GM19438 (cell line): Measurements from ENCODE around the gene CIITA.
"Not testable (repeated sequence)": the region's sequence is repeated elsewhere in the genome, so short reads cannot be mapped to it uniquely, and the experiment has no call there.

ENCODE experiments used
- ATAC-seq: cut with Tn5 transposase; IDR thresholded peaks from one replicate; pipeline ENCODE4 v1.9.1; 2021; ENCODE audit warnings: low read depth; ENCODE audit not compliant: unreplicated experiment

CIITA gene, protein sequence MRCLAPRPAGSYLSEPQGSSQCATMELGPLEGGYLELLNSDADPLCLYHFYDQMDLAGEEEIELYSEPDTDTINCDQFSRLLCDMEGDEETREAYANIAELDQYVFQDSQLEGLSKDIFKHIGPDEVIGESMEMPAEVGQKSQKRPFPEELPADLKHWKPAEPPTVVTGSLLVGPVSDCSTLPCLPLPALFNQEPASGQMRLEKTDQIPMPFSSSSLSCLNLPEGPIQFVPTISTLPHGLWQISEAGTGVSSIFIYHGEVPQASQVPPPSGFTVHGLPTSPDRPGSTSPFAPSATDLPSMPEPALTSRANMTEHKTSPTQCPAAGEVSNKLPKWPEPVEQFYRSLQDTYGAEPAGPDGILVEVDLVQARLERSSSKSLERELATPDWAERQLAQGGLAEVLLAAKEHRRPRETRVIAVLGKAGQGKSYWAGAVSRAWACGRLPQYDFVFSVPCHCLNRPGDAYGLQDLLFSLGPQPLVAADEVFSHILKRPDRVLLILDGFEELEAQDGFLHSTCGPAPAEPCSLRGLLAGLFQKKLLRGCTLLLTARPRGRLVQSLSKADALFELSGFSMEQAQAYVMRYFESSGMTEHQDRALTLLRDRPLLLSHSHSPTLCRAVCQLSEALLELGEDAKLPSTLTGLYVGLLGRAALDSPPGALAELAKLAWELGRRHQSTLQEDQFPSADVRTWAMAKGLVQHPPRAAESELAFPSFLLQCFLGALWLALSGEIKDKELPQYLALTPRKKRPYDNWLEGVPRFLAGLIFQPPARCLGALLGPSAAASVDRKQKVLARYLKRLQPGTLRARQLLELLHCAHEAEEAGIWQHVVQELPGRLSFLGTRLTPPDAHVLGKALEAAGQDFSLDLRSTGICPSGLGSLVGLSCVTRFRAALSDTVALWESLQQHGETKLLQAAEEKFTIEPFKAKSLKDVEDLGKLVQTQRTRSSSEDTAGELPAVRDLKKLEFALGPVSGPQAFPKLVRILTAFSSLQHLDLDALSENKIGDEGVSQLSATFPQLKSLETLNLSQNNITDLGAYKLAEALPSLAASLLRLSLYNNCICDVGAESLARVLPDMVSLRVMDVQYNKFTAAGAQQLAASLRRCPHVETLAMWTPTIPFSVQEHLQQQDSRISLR

DNA sequence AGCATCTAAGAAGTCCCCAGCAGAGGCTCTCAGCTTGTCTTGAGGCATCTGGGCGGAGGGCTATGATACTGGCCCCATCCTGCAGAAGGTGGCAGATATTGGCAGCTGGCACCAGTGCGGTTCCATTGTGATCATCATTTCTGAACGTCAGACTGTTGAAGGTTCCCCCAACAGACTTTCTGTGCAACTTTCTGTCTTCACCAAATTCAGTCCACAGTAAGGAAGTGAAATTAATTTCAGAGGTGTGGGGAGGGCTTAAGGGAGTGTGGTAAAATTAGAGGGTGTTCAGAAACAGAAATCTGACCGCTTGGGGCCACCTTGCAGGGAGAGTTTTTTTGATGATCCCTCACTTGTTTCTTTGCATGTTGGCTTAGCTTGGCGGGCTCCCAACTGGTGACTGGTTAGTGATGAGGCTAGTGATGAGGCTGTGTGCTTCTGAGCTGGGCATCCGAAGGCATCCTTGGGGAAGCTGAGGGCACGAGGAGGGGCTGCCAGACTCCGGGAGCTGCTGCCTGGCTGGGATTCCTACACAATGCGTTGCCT lies at the start of gene CIITA:
CIITA (plus strand) TSS at position 404 of the 543 bp plus-strand sequence; CDS start at position 533, 129 bp downstream.
- peak; percentile 45 for ATAC-seq

DNA sequence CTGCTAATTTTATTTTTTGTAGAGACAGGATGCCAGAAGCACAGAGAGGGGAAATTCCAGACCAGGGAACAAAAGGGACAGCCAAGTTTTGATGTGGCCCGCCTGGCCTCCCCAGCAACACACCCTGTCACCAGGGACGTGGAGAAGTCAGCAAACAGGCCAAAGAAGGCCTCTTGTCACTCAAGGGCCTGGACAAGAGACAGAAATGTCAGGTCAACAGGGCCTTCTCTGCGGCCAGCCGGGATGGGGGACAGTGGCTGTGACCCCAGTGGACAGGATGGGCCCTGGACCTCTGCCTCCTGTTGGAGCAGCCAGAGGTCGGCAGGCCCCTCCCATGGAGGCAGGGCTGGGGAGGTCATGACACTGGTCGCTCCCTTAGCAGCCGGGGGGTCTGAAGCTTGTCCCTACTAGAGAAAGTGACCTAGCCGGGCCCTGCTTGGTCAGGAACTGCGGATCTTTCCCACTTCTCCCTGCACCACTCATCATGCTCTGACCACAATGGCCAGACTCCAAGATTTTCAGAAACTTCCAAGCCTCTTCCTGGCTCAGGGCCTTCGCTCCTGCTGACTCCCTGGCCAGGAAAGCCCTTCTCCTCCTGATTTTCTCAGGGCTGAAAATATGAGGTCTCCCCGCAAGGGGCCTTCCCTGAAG lies 49.2 kb upstream of the CIITA start:
- ATAC-seq = no peak

DNA sequence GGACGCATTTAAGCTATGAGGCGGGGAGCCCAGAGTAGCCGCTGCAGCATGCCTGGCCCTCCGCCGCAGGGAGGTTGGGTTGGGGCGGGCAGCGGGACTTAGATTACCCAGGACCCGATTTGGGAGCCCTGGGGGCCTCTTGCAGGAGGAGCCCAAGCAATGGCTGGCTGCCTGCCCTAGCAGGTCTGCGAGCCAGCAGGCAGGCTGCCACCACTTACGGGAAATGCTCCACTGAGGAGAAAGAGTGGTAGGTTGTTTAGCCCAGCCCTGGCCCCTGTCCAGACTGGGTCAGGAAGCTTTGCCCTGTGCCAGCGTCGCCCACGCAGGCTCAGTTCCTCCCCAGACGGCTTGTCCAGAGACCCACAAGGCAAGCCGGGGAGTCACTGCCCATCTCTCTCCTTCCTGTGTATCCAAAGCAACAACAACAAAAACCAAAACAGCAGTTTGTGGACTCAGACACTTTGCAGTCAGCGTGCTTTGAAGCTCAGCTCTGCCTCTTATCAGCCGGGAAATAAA lies 48.1 kb upstream of the CIITA start:
- ATAC-seq = no peak

DNA sequence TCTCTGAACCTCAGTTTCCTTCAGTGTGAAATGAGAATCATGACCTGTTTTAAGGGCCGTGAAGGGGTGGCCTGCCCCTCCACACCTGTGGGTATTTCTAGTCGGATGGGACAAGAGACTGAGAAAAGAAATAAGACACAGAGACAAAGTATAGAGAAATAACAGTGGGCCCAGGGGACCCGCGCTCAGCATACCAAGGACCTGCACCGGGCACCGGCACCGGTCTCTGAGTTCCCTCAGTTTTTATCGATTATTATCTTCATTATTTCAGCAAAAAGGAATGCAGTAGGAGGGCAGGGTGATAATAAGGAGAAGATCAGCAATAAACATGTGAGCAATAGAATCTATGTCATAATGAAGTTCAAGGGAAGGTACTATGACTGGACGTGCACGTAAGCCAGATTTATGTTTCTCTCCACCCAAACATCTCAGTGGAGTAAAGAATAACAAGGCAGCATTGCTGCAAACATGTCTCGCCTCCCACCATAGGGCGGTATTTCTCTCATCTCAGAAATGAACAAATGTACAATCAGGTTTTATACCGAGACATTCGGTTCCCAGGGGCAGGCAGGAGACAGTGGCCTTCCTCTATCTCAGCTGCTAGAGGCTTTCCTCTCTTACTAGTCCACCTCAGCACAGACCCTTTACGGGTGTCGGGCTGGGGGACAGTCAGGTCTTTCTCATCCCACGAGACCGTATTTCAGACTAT lies 47.5 kb upstream of the CIITA start:
- not testable (repeated sequence) for ATAC-seq

DNA sequence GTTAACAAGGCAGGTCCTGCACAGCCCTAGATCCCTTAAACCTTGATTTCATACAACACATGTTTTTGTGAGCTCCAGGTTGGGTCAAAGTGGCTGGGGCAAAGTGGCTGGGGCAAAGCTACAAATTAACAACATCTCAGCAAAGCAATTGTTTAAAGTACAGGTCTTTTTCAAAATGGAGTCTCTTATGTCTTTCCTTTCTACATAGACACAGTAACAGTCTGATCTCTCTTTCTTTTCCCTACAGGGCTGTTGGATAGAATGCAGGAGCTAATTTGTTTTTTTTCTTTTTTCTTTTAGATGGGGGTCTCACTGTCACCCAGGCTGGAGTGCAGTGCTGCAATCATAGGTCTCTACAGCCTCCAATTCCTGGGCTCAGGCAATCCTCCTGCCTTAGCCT lies 46.8 kb upstream of the CIITA start:
- ATAC-seq = not testable (repeated sequence)

DNA sequence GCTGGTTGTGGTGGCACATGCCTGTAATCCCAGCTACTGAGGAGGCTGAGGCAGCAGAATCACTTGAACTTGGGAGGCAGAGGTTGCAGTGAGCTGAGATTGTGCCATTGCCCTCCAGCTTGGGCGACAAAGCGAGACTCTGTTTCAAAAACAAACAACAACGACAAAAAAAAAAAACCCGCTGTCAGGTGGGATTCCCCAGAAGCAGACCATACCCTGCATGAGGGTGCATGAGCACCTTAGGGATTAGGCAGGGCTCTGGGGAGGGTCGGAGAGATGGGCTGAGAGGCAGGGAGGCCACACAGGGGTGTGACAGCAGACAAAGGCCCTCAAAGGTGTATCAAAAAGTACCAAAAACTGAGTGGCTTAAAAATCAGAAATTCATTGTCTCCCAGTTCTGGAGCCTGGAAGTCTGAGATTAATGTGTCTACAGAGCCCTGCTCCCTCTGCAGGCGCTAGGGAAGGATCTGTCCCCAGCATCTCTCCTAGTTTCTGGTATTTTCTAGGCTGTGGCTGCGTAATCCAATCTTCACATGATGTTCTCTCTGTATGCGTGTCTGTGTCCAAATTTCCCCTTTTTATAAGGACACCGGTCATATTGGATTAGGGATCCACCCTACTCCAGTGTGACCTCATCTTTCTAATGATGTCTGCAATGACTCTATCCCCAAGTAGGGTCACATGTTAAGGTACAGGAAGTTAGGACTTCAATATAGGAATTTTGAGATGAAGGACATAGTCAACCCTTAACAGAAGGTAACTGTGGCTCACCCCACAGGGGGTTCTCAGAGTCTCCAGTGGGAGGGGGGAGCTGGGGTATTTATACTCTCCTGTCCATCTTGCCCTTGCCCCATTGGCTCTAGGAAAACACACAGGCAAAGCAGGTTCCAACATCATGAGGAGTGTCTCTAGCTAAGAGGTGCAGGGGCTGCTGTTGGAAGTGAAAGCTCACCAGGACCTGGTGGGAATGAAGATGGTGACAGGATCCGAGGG lies 44.8 kb upstream of the CIITA start:
- no peak for ATAC-seq

DNA sequence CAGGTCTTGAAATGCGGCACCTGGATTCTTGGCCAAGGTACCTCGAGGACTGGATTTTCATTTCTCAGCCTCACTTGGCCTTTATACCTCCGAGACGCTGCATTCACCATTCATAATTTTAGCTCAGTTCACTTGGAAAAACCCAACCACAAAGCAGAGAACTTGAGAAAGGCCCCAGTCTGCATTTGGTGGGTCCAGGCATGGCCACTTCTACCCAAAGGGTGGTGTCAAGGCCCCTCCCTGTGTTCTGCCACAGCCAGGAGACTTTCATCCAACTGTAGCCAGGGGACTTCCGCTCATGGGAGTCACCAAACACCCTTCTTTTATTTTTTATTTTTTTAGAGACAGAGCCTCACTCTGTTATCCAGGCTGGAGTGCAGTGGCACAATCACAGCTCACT lies 43.7 kb upstream of the CIITA start:
- ATAC-seq = no peak

DNA sequence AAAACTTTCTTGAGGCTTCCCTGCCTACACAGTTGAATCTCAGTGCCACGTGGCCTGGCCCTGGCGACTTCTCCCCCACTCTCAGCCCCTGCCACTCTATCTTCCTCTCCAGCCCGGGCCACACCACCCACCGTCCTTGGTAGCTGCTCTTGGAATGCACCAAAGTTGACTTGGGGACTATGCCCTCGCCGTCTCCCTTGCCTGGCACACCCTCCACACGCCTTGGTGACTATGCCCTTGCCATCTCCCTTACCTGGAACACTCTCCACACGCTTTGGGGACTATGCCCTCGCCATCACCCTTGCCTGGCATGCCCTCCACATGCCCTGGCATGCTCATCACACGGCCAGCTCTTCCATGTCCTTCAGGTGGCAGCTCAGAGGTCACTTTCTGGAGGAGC lies 42.9 kb upstream of the CIITA start:
- no peak for ATAC-seq

DNA sequence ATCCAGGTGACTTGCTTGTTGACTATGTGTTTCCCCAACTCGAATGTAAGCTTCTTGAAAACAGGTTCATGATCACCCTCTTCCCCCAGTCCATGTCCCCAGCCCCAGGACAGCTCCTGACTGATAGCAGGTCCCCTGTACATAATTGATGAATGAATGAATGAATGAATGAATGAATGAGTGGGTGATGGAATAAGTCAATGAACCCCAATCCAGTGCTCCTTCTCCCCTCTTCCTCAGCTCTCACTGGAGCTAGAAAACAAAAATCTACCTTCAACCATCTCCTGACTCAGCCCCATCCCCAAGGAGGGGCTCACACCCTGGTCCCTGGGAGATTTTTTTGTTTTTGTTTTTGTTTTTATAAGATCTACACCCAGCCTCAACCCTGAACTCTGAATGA lies 42.2 kb upstream of the CIITA start:
- ATAC-seq = no peak

DNA sequence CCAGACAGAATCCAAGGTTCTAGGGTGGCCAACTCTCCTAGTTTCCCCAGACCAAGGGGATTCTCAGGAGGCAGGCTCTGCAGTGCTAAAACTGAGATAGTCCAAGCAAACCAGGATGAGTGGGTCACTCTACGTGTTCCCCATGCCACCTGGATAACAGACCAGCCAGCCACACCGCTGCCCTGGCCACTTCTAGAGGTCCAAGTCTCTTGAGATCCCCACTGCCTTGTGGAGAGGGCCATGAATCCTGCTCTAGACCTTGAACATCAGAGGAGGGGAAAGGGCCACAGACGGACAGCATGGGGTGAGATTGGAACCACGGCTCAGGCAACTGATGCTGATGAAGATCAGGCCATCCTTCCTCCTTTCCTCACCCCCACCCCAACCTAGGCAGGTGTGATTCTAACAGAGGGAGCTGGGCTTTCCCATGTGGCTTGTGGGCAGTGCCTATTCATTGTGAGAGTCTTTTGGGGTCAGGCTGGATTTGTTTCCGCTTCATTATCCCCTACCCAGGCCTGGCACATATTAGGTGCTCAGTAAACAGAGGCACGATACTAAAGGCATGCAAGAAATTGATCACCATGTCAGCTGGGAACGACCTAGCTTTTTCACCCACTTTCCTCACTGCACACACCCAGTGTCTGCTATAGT lies 41.6 kb upstream of the CIITA start:
- ATAC-seq = no peak

DNA sequence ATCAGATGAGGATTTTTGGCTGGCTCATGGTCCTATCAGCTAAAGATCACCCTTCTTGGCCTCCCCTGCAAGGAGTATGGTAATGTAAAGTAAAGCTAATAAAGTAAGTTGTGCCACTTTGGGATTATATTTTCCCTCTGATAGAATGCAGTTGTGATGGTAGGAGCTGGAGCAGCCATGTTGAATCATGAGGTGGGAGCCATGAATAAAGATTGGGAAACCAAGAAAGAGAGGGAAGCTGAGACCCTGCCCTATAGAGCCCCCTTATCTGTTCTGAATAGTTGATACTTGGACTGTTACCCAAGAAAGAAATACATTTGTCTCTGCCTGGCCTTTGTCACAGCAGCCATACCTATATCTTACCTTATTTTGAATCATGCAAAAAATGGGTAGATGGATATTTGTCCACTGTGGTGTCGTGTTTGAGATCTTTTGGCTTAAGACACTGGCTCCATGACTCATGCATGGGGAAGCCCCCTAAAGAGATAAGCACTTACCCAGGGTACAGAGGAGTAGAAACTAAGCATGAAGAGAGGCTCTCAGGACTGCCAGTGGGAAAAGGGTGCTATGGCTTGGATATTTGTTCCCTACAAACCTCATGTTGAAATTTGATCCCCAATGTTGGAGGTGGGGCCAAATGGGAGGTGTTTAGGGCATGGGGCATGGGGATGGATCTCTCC lies 40.7 kb upstream of the CIITA start:
- ATAC-seq = no peak

DNA sequence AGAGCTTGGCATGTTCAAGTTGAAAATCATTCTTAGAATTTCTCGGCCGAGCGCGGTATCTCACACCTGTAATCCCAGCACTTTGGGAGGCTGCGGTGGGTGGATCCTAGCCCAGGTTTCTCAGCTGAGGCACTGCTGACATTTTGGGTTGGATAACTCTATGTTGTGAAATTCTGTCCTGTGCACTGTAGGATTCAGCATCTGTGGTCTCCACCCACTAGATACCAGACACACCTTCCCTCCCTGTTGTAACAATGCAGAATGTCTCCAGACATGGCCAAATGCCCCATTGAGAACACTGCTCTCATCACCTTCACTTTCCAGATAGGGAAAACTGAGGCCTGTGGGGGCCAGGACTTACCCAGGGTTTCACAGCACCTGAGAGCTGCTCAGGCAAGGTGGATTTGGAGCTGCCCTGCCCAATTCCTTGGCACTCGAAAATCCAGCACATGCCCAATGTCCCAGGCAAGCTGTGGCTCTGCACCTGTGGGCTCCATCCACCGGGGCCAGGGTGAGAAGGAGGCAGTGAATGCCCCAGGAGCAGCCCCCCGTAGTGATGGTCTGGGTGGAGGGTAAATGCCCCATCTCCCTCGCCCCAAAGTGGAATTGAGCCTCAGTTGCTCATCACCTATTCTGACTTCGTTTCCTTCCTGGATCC lies 38.3 kb upstream of the CIITA start:
- ATAC-seq = no peak

DNA sequence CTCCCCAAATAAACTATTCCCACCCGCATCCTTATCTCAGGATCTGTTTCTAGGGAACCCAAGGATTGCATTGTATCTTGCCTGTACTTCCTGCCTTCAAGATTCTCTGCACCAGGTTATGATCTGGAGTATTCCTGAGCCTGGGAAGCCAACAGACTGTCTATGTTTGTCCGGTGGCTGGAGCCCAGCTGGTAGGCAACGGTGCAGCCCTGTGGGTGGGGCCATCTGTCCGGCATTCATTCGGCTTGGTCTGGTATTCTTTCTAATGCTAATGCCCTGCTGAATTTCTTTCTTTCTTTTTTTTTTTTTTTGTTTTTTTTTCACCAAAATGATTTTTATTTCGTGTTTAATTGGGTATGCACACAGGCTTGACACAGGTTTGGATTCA lies 37.7 kb upstream of the CIITA start:
- ATAC-seq = no peak

DNA sequence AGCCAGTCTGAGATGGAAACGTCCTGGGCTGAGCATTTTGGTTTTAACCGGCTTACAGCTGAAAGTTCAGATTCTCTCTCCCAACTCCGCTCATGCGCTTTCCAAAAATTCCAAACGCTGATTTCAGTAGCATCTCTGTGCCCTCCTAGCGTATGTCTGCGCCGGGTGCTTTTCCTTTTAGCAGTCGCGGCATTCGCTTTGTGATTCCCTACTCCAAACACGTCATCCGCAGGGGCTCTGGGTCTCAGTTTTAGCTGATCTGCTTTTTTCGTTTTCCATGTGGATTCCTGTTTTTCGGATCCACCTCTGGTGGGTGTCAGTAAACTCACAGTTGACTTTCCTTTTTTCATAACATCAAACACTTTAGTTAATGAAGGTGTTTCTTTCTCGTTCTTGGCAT lies 36.3 kb upstream of the CIITA start:
- ATAC-seq = no peak

DNA sequence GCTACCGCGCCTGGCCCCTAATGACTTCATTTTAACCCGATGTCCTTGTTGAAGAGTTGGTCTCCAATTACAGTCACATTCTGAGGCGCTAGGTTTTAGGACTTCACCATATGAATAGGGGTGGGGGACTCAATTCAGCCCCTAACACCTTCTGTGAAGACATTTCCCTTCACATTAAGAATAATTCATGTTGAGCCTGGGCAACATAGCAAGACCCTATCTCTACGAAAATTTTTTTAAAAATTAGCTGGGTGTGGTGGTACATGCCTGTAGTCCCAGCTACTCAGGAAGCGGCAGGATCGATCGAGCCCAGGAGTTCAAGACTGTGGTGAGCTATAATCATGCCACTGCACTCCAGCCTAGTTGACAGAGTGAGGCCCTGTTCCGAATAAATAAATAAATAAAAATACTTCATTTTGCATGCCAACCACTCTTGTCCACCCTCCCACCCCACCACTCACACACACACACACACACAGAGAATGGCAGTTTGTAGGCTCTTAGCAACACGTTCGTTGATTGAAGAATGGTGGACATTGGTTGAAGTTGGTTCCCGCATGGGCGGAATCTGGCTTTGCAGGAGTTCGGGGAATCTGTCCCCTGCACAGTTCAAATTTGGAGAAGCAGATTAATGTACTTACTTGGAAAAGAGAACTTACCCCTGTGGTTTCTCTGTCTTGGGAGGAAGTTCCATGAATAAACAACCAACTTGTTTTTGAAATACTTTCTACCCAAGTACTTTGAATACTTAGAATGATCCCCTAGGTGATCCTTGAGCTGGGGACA lies 30.6 kb upstream of the CIITA start:
- no peak for ATAC-seq

DNA sequence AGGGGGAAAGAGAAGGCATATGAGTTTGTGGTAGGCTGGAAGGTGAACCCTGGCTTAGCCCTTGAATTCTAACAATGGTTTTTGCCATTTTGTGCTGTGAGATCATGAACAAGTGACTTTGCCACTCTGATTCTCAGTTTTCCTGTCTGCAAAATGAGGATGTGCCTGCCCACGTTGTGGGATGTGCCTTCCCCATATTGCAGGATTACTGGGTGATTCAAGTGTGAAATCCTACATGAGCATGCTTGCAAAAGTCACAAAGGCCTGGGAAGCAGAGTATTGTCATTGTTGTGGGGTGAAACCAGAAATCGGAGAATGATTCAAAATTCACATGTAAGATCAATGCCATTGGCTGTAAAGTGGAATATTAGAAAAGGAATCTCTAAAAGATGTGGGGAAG lies 29.8 kb upstream of the CIITA start:
- no peak for ATAC-seq
